ENCODE results near the gene APBA2.
"Not testable (repeated sequence)": the region's sequence is repeated elsewhere in the genome, so short reads cannot be mapped to it uniquely, and the experiment has no call there.

APBA2 gene

DNA sequence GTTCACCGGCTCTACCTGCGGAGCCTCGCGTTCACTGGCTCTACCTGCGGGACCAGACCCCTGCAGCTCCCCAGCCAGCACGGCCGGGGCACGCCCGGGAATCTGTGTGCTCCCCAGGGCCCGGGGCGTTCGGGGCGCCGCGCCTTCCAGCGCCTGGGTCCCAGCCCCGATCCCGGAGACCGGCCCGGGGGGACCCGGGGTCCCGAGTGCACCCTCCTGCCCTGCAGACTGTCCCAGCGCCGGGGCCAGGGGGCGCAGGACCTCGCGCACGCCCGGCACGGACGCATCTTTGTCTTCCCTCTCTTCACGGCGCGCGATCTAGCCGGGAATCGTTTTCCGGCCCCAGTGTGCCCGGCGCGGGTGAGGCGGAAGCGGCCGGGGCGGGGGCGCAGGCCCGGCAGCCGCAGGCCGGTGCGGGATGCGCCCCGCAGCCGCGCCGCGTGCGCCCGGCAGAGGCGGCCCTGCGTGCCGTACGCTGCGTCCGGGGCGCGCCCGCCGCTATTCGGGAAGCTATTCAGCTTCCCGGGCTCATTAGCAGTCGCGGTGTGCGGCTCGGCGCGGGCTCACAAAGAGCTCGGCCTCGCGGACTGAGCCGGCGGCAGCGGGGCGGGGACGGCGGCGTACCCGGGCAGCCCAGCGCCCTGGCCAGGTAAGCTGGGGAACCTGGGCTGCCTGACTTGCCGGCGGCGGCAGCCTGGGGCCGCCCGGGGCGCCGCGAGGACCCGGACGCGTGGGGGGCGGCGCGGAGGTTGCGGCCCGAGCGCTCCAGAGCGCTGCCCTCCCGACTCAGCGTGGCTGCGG, at the start of gene APBA2:
TSS of gene APBA2 (plus strand) at position 345 of the 801 bp plus-strand sequence. CDS start 167,911 bp downstream, outside the sequence.
- DNase-seq: no peak

GRCh38 chr15:28840285-28840684, 45.5 kb upstream of the APBA2 start:
- not testable (repeated sequence) for DNase-seq

- DNase-seq: not testable (repeated sequence)
Observed at GRCh38 chr15:28842210-28842609, 43.6 kb upstream of the APBA2 start.

GRCh38 chr15:28843520-28843919, 42.3 kb upstream of the APBA2 start:
- DNase-seq: not testable (repeated sequence)

DNA sequence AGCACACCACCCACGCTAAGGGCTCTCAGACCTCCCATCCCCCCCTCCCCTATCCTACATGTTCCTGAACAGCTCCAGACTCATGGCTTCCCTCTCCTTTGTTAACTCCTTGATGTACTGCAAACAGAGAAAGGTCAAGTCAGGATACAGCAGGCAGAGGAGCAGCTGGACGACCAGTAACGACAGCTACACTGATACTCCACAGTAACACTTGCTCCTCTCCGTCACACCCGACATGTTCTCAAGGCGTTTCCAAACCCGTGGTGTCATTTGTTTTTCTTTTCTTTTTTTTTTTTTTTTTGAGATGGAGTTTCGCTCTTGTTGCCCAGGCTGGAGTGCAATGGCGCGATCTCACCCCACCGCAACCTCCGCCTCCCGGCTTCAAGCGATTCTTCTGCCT, 41.6 kb upstream of the APBA2 start:
- DNase-seq: not testable (repeated sequence)

DNA sequence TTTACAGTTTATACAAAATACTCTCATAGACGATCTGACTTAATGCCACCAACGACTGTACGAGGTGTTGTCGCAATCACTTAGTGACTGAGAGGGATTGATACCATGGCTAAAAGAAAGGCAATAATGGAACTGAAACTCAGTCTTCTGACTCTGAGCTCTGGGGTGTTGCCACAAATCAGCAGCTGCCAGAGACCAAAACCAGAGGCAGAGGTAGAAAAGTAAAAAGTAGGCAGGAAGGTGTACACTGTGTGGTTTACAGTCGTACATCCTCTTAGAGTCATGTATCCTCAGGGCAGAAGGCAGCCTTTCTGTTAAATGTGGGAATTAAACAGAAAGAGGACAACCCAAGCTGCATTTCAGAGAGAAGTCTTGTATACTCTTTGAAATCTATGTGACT, 38.5 kb upstream of the APBA2 start:
- not testable (repeated sequence) for DNase-seq

DNA sequence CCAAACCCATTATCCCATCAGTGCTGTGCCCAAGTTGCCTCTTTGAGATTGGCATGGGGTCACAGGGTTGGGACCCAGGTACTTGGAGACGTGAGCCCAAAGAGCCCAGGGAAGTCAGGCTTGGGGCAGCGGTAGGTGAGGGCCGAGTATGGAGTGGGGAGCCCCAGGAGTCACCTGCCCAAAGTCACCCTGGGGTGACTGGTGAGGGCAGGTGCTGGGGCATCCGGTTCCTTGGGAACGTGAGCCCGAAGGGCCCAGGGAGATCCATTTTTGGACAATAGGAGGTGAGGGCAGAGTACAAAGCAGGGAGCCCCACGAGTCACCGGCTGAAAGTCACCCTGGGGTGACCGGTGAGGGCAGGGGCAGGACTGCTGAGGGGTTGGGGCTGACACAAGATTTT, 37.8 kb upstream of the APBA2 start:
- not testable (repeated sequence) for DNase-seq

GRCh38 chr15:28848521-28848920, 37.3 kb upstream of the APBA2 start, which contains the start of gene GOLGA6L7:
TSS of gene GOLGA6L7 (minus strand) at chr15:28848644. CDS start at chr15:28848549, 95 bp downstream.
- not testable (repeated sequence) for DNase-seq

- DNase-seq: not testable (repeated sequence)
Observed at GRCh38 chr15:28849271-28849670, 36.5 kb upstream of the APBA2 start.

- not testable (repeated sequence) for DNase-seq
Observed at GRCh38 chr15:28849766-28850165, 36.0 kb upstream of the APBA2 start.

- not testable (repeated sequence) for DNase-seq
Observed at GRCh38 chr15:28853654-28854053, 32.1 kb upstream of the APBA2 start.

DNA sequence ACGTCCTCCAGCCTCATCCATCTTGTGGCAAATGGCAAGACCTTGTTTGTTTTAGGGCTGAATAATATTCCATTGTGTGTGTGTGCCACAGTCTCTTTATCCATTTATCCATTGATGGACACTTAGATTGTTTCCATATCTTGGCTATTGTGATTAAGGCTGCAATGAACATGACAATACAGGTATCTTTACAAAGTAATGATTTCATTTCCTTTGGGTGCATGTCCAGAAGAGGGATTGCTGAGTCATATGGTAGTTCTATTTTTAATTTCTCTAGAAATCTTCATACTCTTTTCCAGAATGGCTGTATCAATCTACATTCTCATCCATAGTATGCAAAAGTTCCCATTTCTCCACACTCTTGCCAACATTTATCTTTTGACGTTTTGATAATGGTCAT, 31.2 kb upstream of the APBA2 start:
- not testable (repeated sequence) for DNase-seq

- no peak for DNase-seq
Observed at GRCh38 chr15:28861031-28861534, 24.7 kb upstream of the APBA2 start.

- not testable (repeated sequence) for DNase-seq
Observed at GRCh38 chr15:28861589-28862293, 24.0 kb upstream of the APBA2 start.

GRCh38 chr15:28868744-28869345, 16.9 kb upstream of the APBA2 start:
- DNase-seq: no peak

DNA sequence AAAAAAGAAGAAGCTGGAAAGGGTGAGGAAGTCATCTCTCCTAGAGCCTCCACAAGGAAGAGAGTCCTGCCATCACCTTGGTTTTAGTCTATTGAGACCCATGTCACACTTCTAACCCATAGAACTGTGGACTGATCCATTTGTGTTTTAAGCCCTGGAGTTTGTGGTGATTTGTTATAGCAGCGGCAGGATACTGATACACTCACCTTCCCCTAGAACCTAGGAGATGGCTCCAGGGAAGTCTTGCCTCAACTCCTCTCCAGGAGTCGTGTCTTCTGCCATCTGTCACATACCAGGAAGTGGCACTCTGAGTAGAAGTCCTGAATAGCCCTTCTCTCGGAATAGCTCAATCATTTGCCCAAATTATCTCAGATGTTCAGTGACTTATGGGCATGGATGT, 14.6 kb upstream of the APBA2 start:
- DNase-seq: no peak

DNA sequence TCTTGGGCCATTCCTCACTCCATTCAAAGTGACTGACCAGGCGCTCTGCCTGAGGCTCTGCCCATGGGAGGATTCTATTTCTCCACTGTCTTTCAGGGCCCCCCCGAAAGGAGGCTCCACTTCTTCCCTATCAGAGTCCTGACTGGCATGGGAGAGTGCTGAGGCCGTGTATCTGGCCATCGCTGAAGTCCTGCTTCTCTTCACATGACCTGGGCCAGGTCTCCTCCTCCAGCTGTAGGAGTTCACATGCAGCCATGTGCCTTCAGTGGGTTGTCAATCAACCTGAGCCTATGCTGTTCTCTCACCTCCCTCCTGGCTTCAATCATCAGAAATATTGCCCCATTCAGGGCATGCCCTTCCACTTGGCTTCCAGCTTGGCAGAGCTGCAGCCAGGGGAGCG, 12.8 kb upstream of the APBA2 start:
- no peak for DNase-seq

DNA sequence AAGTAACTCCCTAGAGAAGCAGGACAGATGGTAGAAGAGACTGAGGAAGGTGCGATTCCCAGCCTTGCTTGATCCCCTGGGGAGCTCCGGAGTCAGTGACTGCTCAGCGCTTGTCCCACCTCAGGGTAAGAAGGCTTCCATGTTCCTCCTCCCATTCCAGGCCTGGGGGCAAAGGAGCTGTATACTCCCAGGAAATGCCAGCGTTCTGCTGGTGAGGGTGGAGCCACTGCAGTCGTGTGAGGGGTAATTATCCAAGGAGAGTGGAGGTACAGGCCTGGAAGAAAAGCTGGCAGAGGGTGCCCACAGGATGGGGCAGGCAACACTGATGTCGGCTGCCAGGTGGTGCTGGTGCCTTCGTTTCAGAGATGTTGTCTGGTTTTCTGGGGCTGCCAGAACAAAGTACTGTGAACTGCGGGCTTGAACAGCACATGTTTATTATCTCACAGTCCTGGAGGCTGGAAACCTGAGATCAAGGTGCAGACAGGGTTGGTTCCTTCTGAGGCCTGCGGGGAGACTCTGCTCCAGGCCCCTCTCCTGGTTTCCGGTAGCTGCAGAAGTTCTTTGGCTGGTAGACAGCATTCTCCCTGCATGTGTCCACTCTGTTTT, 12.1 kb upstream of the APBA2 start:
- no peak for DNase-seq

DNA sequence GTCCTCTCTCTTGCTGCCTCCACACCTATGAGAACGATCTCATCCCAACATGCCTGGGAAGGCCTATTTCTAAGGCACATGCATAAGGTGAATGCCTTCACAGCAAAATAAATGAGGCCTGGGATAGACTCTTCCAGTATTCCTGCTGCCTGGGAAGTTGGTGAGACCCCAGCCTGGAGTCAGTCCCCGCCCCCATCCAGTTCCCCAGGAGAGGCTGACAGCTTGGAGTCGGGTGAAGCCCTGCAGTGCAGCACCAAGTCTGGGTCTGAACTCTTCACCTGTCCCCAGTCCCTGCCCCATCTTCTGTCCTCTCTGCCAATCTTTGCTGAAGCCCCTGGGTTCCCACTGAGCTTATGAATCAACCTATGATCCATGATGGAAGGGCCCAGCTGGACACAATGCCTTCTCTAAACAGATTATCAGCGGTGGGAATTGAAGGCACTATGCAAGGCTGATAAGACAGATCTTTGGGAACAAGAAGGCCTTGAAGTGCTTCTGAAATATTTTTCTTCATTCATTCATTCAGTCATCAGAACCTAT, 10.2 kb upstream of the APBA2 start:
- DNase-seq: no peak

- DNase-seq: no peak
Observed at GRCh38 chr15:28876131-28876844, 9.5 kb upstream of the APBA2 start.

- DNase-seq: no peak
Observed at GRCh38 chr15:28876845-28877185, 9.0 kb upstream of the APBA2 start.

DNA sequence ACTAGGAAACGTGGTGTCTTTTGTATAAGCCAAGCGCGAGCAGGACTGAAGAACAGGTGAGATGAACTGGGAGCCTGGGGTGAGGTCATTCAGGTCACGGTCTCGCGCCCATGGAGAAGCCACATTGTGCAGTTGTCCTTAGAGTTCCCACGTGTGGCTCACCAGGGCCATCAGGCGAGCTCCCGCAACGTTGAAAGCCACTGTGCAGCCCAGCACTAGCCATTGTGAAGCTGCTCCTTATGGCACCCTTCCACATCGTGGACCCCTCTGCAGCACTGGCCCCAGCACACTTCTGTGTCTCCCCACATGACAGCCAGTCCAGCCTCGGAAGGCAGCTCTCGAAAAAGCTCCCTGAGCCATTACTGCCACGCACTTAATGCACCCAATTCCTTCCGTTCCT, 7.6 kb upstream of the APBA2 start:
- no peak for DNase-seq
